ENCODE results near the gene KRTAP20-4. TPM values are rescaled to one million over a fixed set of nuclear protein-coding genes. Genes with fewer than 3 reads are reported as not detected.

Gene KRTAP20-4
- not detected for total RNA-seq

DNA sequence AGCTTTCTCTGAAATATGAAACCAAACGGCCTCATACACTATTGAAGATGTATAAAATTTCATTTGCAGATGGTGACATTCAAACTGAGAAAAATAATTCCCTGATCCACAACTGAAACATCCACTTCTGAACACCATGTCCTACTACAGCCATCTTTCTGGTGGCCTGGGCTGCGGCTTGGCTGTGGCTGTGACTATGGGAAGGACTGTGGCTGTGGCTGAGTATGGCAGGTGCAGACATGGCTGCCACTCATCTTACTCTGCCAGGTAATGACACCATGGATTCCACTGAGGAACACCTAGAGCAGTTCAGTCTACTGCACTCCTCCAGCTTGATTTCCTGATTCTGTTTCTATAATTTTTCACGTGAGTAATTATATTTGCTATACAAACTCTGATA lies at the start of gene KRTAP20-4:
Gene KRTAP20-4, plus strand, starts transcription at position 106 of the 400 bp plus-strand sequence.
- Histone ChIP-seq H3K27ac (ENCODE audit: low read depth, low read length) (no peak within 1 kb of the TSS), H3K9ac (ENCODE audit: low read depth in 1 of 3, low read length in 3 of 3) (no peak within 1 kb of the TSS), H3K4me1 (ENCODE audit: control insufficient read depth in 3 of 3, insufficient read depth in 3 of 3, low read length in 3 of 3) (no peaks in the 10 kb centered on the region), H3K27me3 (ENCODE audit: control insufficient read depth in 3 of 3, insufficient read depth in 3 of 3, low read length in 3 of 3) (no peaks in the 10 kb centered on the region), H3K4me3 (ENCODE audit: low read length in 3 of 3) (no peak within 1 kb of the TSS), H3K9me3 (ENCODE audit: control insufficient read depth in 3 of 3, low read length in 3 of 3) (no peaks in the 10 kb centered on the region), H3K36me3 (ENCODE audit: control insufficient read depth in 3 of 3, insufficient read depth in 3 of 3, low read length in 3 of 3) (no peaks in the 10 kb centered on the region)

DNA sequence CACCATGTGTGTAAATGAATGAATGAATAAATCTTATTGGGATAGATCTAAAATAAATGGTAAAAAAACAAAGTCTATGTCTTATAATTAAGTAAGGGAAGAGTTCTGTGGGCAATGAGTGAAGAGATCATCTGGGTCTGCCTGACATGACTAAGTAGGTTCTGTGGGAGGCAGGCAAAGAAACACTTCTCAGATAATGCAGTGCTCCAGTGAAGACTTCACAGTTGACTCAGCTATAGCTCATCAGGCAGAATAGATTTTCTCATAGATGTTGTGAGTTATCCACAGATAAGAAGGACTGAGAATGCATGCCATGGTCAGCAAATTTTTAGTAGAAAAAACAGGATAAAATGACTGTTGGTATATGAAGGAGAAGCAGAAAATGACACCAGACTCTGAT lies 42.7 kb upstream of the KRTAP20-4 start:
- no peaks in the 10 kb centered on the region for H3K4me1 ChIP-seq (ENCODE audit: control insufficient read depth in 3 of 3, insufficient read depth in 3 of 3, low read length in 3 of 3)
- H3K9me3 ChIP-seq (ENCODE audit: control insufficient read depth in 3 of 3, low read length in 3 of 3): no peaks in the 10 kb centered on the region
- H3K9ac ChIP-seq (ENCODE audit: low read depth in 1 of 3, low read length in 3 of 3): no peak overlapping the region
- no peaks in the 10 kb centered on the region for H3K27me3 ChIP-seq (ENCODE audit: control insufficient read depth in 3 of 3, insufficient read depth in 3 of 3, low read length in 3 of 3)
- H3K36me3 ChIP-seq (ENCODE audit: control insufficient read depth in 3 of 3, insufficient read depth in 3 of 3, low read length in 3 of 3): no peaks in the 10 kb centered on the region
- H3K27ac ChIP-seq (ENCODE audit: low read depth, low read length): no peak overlapping the region
- H3K4me3 ChIP-seq (ENCODE audit: low read length in 3 of 3): no peak overlapping the region

DNA sequence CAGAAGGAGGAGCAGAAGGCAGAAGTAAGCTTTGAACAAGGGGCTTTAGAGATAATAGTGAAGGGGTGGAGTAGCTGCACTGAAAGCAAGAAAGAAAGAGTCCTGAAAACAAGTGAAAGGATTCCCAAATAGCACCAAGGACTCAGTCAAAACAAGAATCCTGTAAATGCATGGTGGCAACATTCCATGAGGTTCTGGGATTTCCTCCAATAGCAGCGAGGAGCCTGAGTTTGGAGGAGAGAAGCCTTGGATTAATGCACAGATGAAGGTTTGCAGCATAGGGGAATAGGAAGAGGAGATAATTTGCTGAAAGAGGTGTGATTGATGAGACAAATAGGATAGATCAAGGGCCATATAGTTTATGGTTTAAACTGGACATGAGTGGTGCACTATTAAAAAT lies 41.1 kb upstream of the KRTAP20-4 start:
- no peak overlapping the region for H3K4me3 ChIP-seq (ENCODE audit: low read length in 3 of 3)
- no peaks in the 10 kb centered on the region for H3K27me3 ChIP-seq (ENCODE audit: control insufficient read depth in 3 of 3, insufficient read depth in 3 of 3, low read length in 3 of 3)
- H3K9ac ChIP-seq (ENCODE audit: low read depth in 1 of 3, low read length in 3 of 3): no peak overlapping the region
- H3K9me3 ChIP-seq (ENCODE audit: control insufficient read depth in 3 of 3, low read length in 3 of 3): no peaks in the 10 kb centered on the region
- no peaks in the 10 kb centered on the region for H3K4me1 ChIP-seq (ENCODE audit: control insufficient read depth in 3 of 3, insufficient read depth in 3 of 3, low read length in 3 of 3)
- no peak overlapping the region for H3K27ac ChIP-seq (ENCODE audit: low read depth, low read length)
- no peaks in the 10 kb centered on the region for H3K36me3 ChIP-seq (ENCODE audit: control insufficient read depth in 3 of 3, insufficient read depth in 3 of 3, low read length in 3 of 3)

DNA sequence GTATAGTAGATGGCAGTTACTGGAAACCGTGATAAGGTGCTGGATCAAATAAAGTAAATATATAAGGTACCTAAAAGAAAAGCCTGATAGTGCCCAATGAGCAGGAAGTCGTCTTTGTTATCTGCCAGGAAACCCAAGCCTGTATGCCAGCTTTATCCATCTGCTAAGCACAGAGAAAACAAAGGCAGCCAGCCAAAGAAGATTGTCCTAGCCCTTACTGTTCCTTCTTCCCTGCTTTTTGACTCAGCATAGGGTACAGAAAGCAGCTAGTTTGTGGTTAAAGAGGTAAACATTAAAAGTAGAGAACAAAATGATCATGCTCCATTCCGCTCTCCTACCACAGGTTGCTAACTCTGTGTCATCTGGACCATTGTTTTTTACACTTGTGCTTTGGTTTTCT lies 40.3 kb upstream of the KRTAP20-4 start:
- no peak overlapping the region for H3K27ac ChIP-seq (ENCODE audit: low read depth, low read length)
- H3K4me3 ChIP-seq (ENCODE audit: low read length in 3 of 3): no peak overlapping the region
- H3K9ac ChIP-seq (ENCODE audit: low read depth in 1 of 3, low read length in 3 of 3): no peak overlapping the region
- no peaks in the 10 kb centered on the region for H3K27me3 ChIP-seq (ENCODE audit: control insufficient read depth in 3 of 3, insufficient read depth in 3 of 3, low read length in 3 of 3)
- H3K4me1 ChIP-seq (ENCODE audit: control insufficient read depth in 3 of 3, insufficient read depth in 3 of 3, low read length in 3 of 3): no peaks in the 10 kb centered on the region
- H3K36me3 ChIP-seq (ENCODE audit: control insufficient read depth in 3 of 3, insufficient read depth in 3 of 3, low read length in 3 of 3): no peaks in the 10 kb centered on the region
- no peaks in the 10 kb centered on the region for H3K9me3 ChIP-seq (ENCODE audit: control insufficient read depth in 3 of 3, low read length in 3 of 3)

- no peaks in the 10 kb centered on the region for H3K9me3 ChIP-seq (ENCODE audit: control insufficient read depth in 3 of 3, low read length in 3 of 3)
These were observed 37.6 kb upstream of the KRTAP20-4 start for GRCh38 chr21:30582870-30583269.

DNA sequence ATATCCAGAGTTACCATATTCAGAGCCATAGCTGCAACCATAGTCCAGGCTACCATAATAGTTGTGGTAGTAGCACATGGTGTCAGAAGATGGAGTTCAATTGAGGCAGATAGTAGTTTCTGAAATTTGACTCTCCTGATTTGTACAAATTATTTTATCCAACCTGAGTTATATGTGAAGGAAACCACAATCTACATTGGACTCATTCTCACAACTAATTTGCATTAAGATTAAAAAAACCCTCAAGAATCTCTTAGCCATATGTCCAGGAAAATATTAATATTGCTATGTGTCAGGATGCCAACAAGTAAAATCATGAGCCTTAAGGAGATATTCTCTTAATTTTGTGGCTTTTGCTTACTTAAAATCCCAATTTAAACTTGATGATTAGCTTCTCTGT lies 30.1 kb upstream of the KRTAP20-4 start, which contains the start of gene KRTAP22-2:
Gene KRTAP22-2, minus strand, starts transcription at position 101 of the 400 bp plus-strand sequence.
- H3K4me1 ChIP-seq (ENCODE audit: control insufficient read depth in 3 of 3, insufficient read depth in 3 of 3, low read length in 3 of 3): no peaks in the 10 kb centered on the region
- H3K4me3 ChIP-seq (ENCODE audit: low read length in 3 of 3): no peak within 1 kb of the TSS
- H3K9me3 ChIP-seq (ENCODE audit: control insufficient read depth in 3 of 3, low read length in 3 of 3): no peaks in the 10 kb centered on the region
- H3K27ac ChIP-seq (ENCODE audit: low read depth, low read length): no peak within 1 kb of the TSS
- no peak within 1 kb of the TSS for H3K9ac ChIP-seq (ENCODE audit: low read depth in 1 of 3, low read length in 3 of 3)
- H3K36me3 ChIP-seq (ENCODE audit: control insufficient read depth in 3 of 3, insufficient read depth in 3 of 3, low read length in 3 of 3): no peaks in the 10 kb centered on the region
- H3K27me3 ChIP-seq (ENCODE audit: control insufficient read depth in 3 of 3, insufficient read depth in 3 of 3, low read length in 3 of 3): no peaks in the 10 kb centered on the region

More at GRCh38 chr21:30582870-30583269, 37.6 kb upstream of the KRTAP20-4 start:
- H3K36me3 ChIP-seq (ENCODE audit: control insufficient read depth in 3 of 3, insufficient read depth in 3 of 3, low read length in 3 of 3): no peaks in the 10 kb centered on the region
- no peak overlapping the region for H3K4me3 ChIP-seq (ENCODE audit: low read length in 3 of 3)
- H3K27me3 ChIP-seq (ENCODE audit: control insufficient read depth in 3 of 3, insufficient read depth in 3 of 3, low read length in 3 of 3): no peaks in the 10 kb centered on the region
- H3K27ac ChIP-seq (ENCODE audit: low read depth, low read length): no peak overlapping the region
- no peak overlapping the region for H3K9ac ChIP-seq (ENCODE audit: low read depth in 1 of 3, low read length in 3 of 3)
- no peaks in the 10 kb centered on the region for H3K4me1 ChIP-seq (ENCODE audit: control insufficient read depth in 3 of 3, insufficient read depth in 3 of 3, low read length in 3 of 3)

DNA sequence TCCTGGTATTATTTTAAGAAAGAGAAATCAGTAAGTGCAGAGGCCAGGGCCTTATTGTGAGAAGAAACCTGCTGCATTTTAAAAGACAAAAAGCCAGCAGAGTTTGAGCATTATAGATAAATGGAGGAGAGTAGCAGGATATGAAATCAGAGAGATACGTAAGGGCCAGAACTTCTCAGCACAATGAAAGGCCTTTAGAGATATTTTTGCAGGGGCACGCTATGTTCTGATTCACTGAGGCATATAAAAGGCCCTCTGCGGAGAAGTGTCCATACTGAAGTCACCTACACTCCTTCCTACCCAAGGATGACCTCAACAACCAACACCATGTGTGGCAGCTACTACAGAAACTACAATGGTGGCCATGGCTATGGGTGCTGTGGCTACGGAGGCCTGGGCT lies 28.3 kb upstream of the KRTAP20-4 start, which contains the start of gene KRTAP6-3:
Gene KRTAP6-3, plus strand, starts transcription at position 301 of the 400 bp plus-strand sequence. Its CDS starts 6 bp downstream, at position 307.
- no peaks in the 10 kb centered on the region for H3K4me1 ChIP-seq (ENCODE audit: control insufficient read depth in 3 of 3, insufficient read depth in 3 of 3, low read length in 3 of 3)
- no peak within 1 kb of the TSS for H3K9ac ChIP-seq (ENCODE audit: low read depth in 1 of 3, low read length in 3 of 3)
- H3K27me3 ChIP-seq (ENCODE audit: control insufficient read depth in 3 of 3, insufficient read depth in 3 of 3, low read length in 3 of 3): no peaks in the 10 kb centered on the region
- no peak within 1 kb of the TSS for H3K4me3 ChIP-seq (ENCODE audit: low read length in 3 of 3)
- H3K27ac ChIP-seq (ENCODE audit: low read depth, low read length): no peak within 1 kb of the TSS
- H3K9me3 ChIP-seq (ENCODE audit: control insufficient read depth in 3 of 3, low read length in 3 of 3): no peaks in the 10 kb centered on the region
- no peaks in the 10 kb centered on the region for H3K36me3 ChIP-seq (ENCODE audit: control insufficient read depth in 3 of 3, insufficient read depth in 3 of 3, low read length in 3 of 3)

DNA sequence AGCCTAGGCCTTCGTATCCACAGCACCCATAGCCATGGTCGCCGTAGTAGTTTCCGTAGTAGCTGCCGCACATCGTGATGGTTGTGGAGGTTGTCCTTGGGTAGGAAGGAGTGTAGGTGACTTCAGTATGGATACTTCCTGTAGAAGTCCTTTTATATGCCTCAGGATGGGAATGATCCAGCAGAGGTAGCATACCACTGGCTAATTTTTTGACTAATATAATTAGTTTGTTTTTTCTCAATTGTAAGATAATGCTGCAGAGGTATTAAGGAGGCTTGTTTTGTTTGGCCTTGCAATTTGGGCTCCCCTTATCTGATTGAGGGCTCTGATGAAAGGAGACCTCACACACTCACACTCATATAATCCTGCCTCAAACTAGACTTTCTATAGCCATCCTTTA lies 21.6 kb upstream of the KRTAP20-4 start, which contains the start of gene KRTAP6-2:
Gene KRTAP6-2, minus strand, starts transcription at position 101 of the 400 bp plus-strand sequence. Its CDS starts 28 bp downstream, at position 73.
- H3K36me3 ChIP-seq (ENCODE audit: control insufficient read depth in 3 of 3, insufficient read depth in 3 of 3, low read length in 3 of 3): no peaks in the 10 kb centered on the region

GRCh38 chr21:30600787-30601186 lies 19.6 kb upstream of the KRTAP20-4 start, which contains the start of gene KRTAP22-1:
TSS of gene KRTAP22-1 (plus strand) at chr21:30601087.
- Histone ChIP-seq H3K36me3 (ENCODE audit: control insufficient read depth in 3 of 3, insufficient read depth in 3 of 3, low read length in 3 of 3) (no peaks in the 10 kb centered on the region), H3K4me1 (ENCODE audit: control insufficient read depth in 3 of 3, insufficient read depth in 3 of 3, low read length in 3 of 3) (no peaks in the 10 kb centered on the region), H3K27me3 (ENCODE audit: control insufficient read depth in 3 of 3, insufficient read depth in 3 of 3, low read length in 3 of 3) (no peaks in the 10 kb centered on the region), H3K27ac (ENCODE audit: low read depth, low read length) (no peak within 1 kb of the TSS), H3K4me3 (ENCODE audit: low read length in 3 of 3) (no peak within 1 kb of the TSS), H3K9me3 (ENCODE audit: control insufficient read depth in 3 of 3, low read length in 3 of 3) (no peaks in the 10 kb centered on the region), H3K9ac (ENCODE audit: low read depth in 1 of 3, low read length in 3 of 3) (no peak within 1 kb of the TSS)

More for the DNA sequence above, 21.6 kb upstream of the KRTAP20-4 start, which contains the start of gene KRTAP6-2:
- no peak within 1 kb of the TSS for H3K4me3 ChIP-seq (ENCODE audit: low read length in 3 of 3)
- no peak within 1 kb of the TSS for H3K9ac ChIP-seq (ENCODE audit: low read depth in 1 of 3, low read length in 3 of 3)
- no peaks in the 10 kb centered on the region for H3K4me1 ChIP-seq (ENCODE audit: control insufficient read depth in 3 of 3, insufficient read depth in 3 of 3, low read length in 3 of 3)
- H3K27me3 ChIP-seq (ENCODE audit: control insufficient read depth in 3 of 3, insufficient read depth in 3 of 3, low read length in 3 of 3): no peaks in the 10 kb centered on the region
- no peak within 1 kb of the TSS for H3K27ac ChIP-seq (ENCODE audit: low read depth, low read length)
- no peaks in the 10 kb centered on the region for H3K9me3 ChIP-seq (ENCODE audit: control insufficient read depth in 3 of 3, low read length in 3 of 3)

- Histone ChIP-seq H3K4me1 (ENCODE audit: control insufficient read depth in 3 of 3, insufficient read depth in 3 of 3, low read length in 3 of 3) (no peaks in the 10 kb centered on the region), H3K4me3 (ENCODE audit: low read length in 3 of 3) (no peak overlapping the region), H3K27ac (ENCODE audit: low read depth, low read length) (no peak overlapping the region), H3K36me3 (ENCODE audit: control insufficient read depth in 3 of 3, insufficient read depth in 3 of 3, low read length in 3 of 3) (no peaks in the 10 kb centered on the region), H3K27me3 (ENCODE audit: control insufficient read depth in 3 of 3, insufficient read depth in 3 of 3, low read length in 3 of 3) (no peaks in the 10 kb centered on the region), H3K9me3 (ENCODE audit: control insufficient read depth in 3 of 3, low read length in 3 of 3) (no peaks in the 10 kb centered on the region), H3K9ac (ENCODE audit: low read depth in 1 of 3, low read length in 3 of 3) (no peak overlapping the region)
These were observed 14.5 kb upstream of the KRTAP20-4 start for GRCh38 chr21:30605968-30606367.
